HEK293 (cell line): ENCODE data around the gene YAF2.

ENCODE experiments used
- CTCF ChIA-PET: fragments of 350-600 bp; formaldehyde crosslinking; extraction: SDS; loops from one replicate; lab custom pipeline; 2021; ENCODE audit warnings: antibody characterized with exemption; lab: Yijun Ruan, JAX
- POLR2A ChIA-PET: fragments of 300-600 bp; formaldehyde crosslinking; extraction: SDS; loops from one replicate; lab custom pipeline; 2020; ENCODE audit warnings: antibody characterized with exemption, inconsistent platforms; lab: Yijun Ruan, JAX
- H3K27ac ChIP-seq: fragments of 200-500 bp; sonication (Bioruptor generic); 2 replicates; pipeline ENCODE4 v1.5.1; 2014; ENCODE audit warnings: low read depth, low read length, control low read depth, inconsistent platforms; ENCODE audit errors: extremely low read depth
- H3K36me3 ChIP-seq, 2 experiments: fragments of 200-500 bp in 1 of 2; sonication (Bioruptor generic) in 1 of 2; 1 replicate in 1 of 2; 2 replicates in 1 of 2; pipeline ENCODE4 v1.5.1; 2014 to 2017; ENCODE audit warnings: inconsistent platforms in 2 of 2, low read length in 2 of 2; ENCODE audit not compliant: control insufficient read depth in 2 of 2, insufficient read depth in 1 of 2
- H3K4me1 ChIP-seq: fragments of 200-500 bp; sonication (Bioruptor generic); 2 replicates; pipeline ENCODE4 v1.5.1; 2014; ENCODE audit warnings: mild to moderate bottlenecking, low read length, inconsistent platforms; ENCODE audit not compliant: control insufficient read depth, insufficient read depth
- H3K4me3 ChIP-seq: 2 replicates; pipeline ENCODE4 v1.5.1; 2011; ENCODE audit warnings: low read depth, mild to moderate bottlenecking, control low read depth, low read length, moderate library complexity
- H3K9me3 ChIP-seq: fragments of 200-500 bp; sonication (Bioruptor generic); 2 replicates; pipeline ENCODE4 v1.5.1; 2014; ENCODE audit warnings: low read depth, low read length, inconsistent platforms; ENCODE audit not compliant: control insufficient read depth, insufficient read depth
- KLF1 ChIP-seq: fragments of 450-650 bp; formaldehyde crosslinking; IDR thresholded peaks from 2 replicates; pipeline ENCODE4 v1.5.1; 2016; ENCODE audit warnings: missing biosample characterization, missing genetic modification characterization
- KLF10 ChIP-seq: fragments of 450-650 bp; IDR thresholded peaks from 2 replicates; pipeline ENCODE4 v1.5.1; 2018; ENCODE audit warnings: missing biosample characterization, mild to moderate bottlenecking, missing genetic modification characterization
- REPIN1 ChIP-seq: fragments of 450-650 bp; formaldehyde crosslinking; IDR thresholded peaks from 2 replicates; pipeline ENCODE4 v1.5.1; 2017; ENCODE audit warnings: missing biosample characterization, missing genetic modification characterization, low read depth
- REST ChIP-seq: fragments of 450-650 bp; formaldehyde crosslinking; IDR thresholded peaks from 2 replicates; pipeline ENCODE4 v1.5.1; 2016; ENCODE audit warnings: missing biosample characterization, missing genetic modification characterization
- TRIM28 ChIP-seq: IDR thresholded peaks from 2 replicates; pipeline ENCODE4 v1.6.1; 2011; ENCODE audit warnings: low read length, control low read depth, borderline replicate concordance
- ZBTB20 ChIP-seq: fragments of 450-650 bp; formaldehyde crosslinking; IDR thresholded peaks from 2 replicates; pipeline ENCODE4 v1.5.1; 2016; ENCODE audit warnings: missing biosample characterization, missing genetic modification characterization
- ZBTB26 ChIP-seq: fragments of 450-650 bp; formaldehyde crosslinking; optimal IDR thresholded peaks from 2 replicates; pipeline ENCODE3; 2016; ENCODE audit warnings: missing biosample characterization, mild to moderate bottlenecking, missing genetic modification characterization
- ZBTB48 ChIP-seq: fragments of 450-650 bp; formaldehyde crosslinking; IDR thresholded peaks from 2 replicates; pipeline ENCODE4 v1.5.1; 2016; ENCODE audit warnings: missing biosample characterization, missing genetic modification characterization
- ZBTB8A ChIP-seq: fragments of 450-650 bp; formaldehyde crosslinking; IDR thresholded peaks from 2 replicates; pipeline ENCODE4 v1.5.1; 2016; ENCODE audit warnings: missing biosample characterization, missing genetic modification characterization
- ZFP69B ChIP-seq: fragments of 450-650 bp; formaldehyde crosslinking; IDR thresholded peaks from 2 replicates; pipeline ENCODE4 v1.5.1; 2016; ENCODE audit warnings: missing biosample characterization, missing genetic modification characterization
- ZNF140 ChIP-seq: fragments of 450-650 bp; formaldehyde crosslinking; IDR thresholded peaks from 2 replicates; pipeline ENCODE4 v1.5.1; 2016; ENCODE audit warnings: missing biosample characterization, missing genetic modification characterization
- ZNF18 ChIP-seq: fragments of 450-650 bp; formaldehyde crosslinking; IDR thresholded peaks from 2 replicates; pipeline ENCODE4 v1.5.1; 2016; ENCODE audit warnings: missing biosample characterization, missing genetic modification characterization
- ZNF292 ChIP-seq: fragments of 450-650 bp; formaldehyde crosslinking; IDR thresholded peaks from 2 replicates; pipeline ENCODE4 v1.5.1; 2016; ENCODE audit warnings: low read depth, missing biosample characterization, missing genetic modification characterization, borderline replicate concordance
- ZNF48 ChIP-seq: fragments of 450-650 bp; formaldehyde crosslinking; IDR thresholded peaks from 2 replicates; pipeline ENCODE4 v1.5.1; 2016; ENCODE audit warnings: missing biosample characterization, missing genetic modification characterization
- ZNF548 ChIP-seq: fragments of 450-650 bp; formaldehyde crosslinking; IDR thresholded peaks from 2 replicates; pipeline ENCODE4 v1.5.1; 2016; ENCODE audit warnings: missing biosample characterization, missing genetic modification characterization
- ZNF585B ChIP-seq: fragments of 450-650 bp; formaldehyde crosslinking; IDR thresholded peaks from 2 replicates; pipeline ENCODE4 v1.5.1; 2016; ENCODE audit warnings: missing biosample characterization, missing genetic modification characterization
- ZNF596 ChIP-seq: fragments of 450-650 bp; IDR thresholded peaks from 2 replicates; pipeline ENCODE4 v1.5.0; 2018; ENCODE audit warnings: missing biosample characterization, mild to moderate bottlenecking, missing genetic modification characterization, moderate library complexity
- ZNF692 ChIP-seq: fragments of 450-650 bp; formaldehyde crosslinking; IDR thresholded peaks from 2 replicates; pipeline ENCODE4 v1.5.1; 2016; ENCODE audit warnings: missing biosample characterization, missing genetic modification characterization
- ZNF701 ChIP-seq: fragments of 450-650 bp; formaldehyde crosslinking; IDR thresholded peaks from 2 replicates; pipeline ENCODE4 v1.5.1; 2016; ENCODE audit warnings: missing biosample characterization, missing genetic modification characterization
- ZNF768 ChIP-seq: fragments of 450-650 bp; formaldehyde crosslinking; IDR thresholded peaks from 2 replicates; pipeline ENCODE4 v1.5.1; 2018; ENCODE audit warnings: missing biosample characterization, mild to moderate bottlenecking, missing genetic modification characterization
- ZNF843 ChIP-seq: fragments of 450-650 bp; formaldehyde crosslinking; IDR thresholded peaks from 2 replicates; pipeline ENCODE4 v1.5.1; 2016; ENCODE audit warnings: missing biosample characterization, missing genetic modification characterization

YAF2 gene

GRCh38 chr12:42167711-42168110 lies 70.3 kb downstream of the YAF2 start:
- CTCF ChIA-PET, result no interaction called here
- TF ChIP-seq ZNF843 (no peak), ZNF585B (no peak), ZBTB48 (tag by site-specific recombination) (no peak), ZNF18 (no peak), TRIM28 (no peak), ZNF140 (no peak)
- TF ChIP-seq, all 188 proteins: peak for 0
- POLR2A ChIA-PET, result interaction anchor here (0.7 kb wide), 1 partner anchor 16 kb away, joined by 5 read pairs; no protein-coding TSS in a partner anchor

GRCh38 chr12:42166501-42166900 lies 71.5 kb downstream of the YAF2 start:
- H3K4me3 ChIP-seq, result no peak overlapping the region
- peaks cover 0 to 4% of the 10 kb centered on the region in 2 experiments; a peak in 1 of 3 replicates for H3K36me3 ChIP-seq
- no peak overlapping the region for H3K27ac ChIP-seq
- no peaks in the 10 kb centered on the region for H3K9me3 ChIP-seq
- TF ChIP-seq KLF10 (tag by site-specific recombination) (no peak), KLF1 (tag by site-specific recombination) (no peak), ZBTB8A (tag by site-specific recombination) (no peak), REST (tag by site-specific recombination) (no peak), ZNF701 (no peak), ZNF692 (tag by site-specific recombination) (no peak), ZNF292 (tag by site-specific recombination) (no peak), ZNF48 (no peak), REPIN1 (tag by site-specific recombination) (no peak), ZNF768 (tag by site-specific recombination) (no peak), ZBTB26 (tag by site-specific recombination) (no peak), ZBTB20 (tag by site-specific recombination) (no peak), ZNF548 (tag by site-specific recombination) (no peak), ZNF596 (tag by site-specific recombination) (no peak), ZFP69B (no peak)
- CTCF ChIA-PET, result no interaction called here
- H3K4me1 ChIP-seq, result 0 out of 2 replicates have a peak, but pooled peaks cover 2% of the 10 kb centered on the region
- POLR2A ChIA-PET, result no interaction called here

More at GRCh38 chr12:42167711-42168110, 70.3 kb downstream of the YAF2 start:
- no peaks in the 10 kb centered on the region for H3K9me3 ChIP-seq
- no peak overlapping the region for H3K4me3 ChIP-seq
- H3K27ac ChIP-seq, result no peak overlapping the region
- peaks cover 0 to 4% of the 10 kb centered on the region in 2 experiments; a peak in 1 of 3 replicates for H3K36me3 ChIP-seq
- H3K4me1 ChIP-seq, result no peaks in the 10 kb centered on the region
